Measurements from ENCODE around the gene CHST4.
"Not testable (repeated sequence)": the region's sequence is repeated elsewhere in the genome, so short reads cannot be mapped to it uniquely, and the experiment has no call there.

The CHST4 gene

GRCh38 chr16:71570144-71570543 lies 43.9 kb downstream of the CHST4 start:
- DNase-seq: no peak

- no peak for DNase-seq
Measured at GRCh38 chr16:71572497-71573116, 46.4 kb downstream of the CHST4 start.

- no peak for DNase-seq
Measured at GRCh38 chr16:71573387-71574094, 47.3 kb downstream of the CHST4 start.

- DNase-seq: no peak
Measured at GRCh38 chr16:71574702-71575101, 48.5 kb downstream of the CHST4 start.

- DNase-seq: no peak
Measured at GRCh38 chr16:71576971-71577370, 50.7 kb downstream of the CHST4 start, which contains the start of gene TAT. TSS of gene TAT (minus strand) at chr16:71577092. CDS start at chr16:71576415, 677 bp downstream.

- DNase-seq: not testable (repeated sequence)
Measured at GRCh38 chr16:71582553-71582848, 56.3 kb downstream of the CHST4 start.

GRCh38 chr16:71584543-71585317 lies 58.5 kb downstream of the CHST4 start:
- DNase-seq: no peak

GRCh38 chr16:71585318-71585703 lies 59.1 kb downstream of the CHST4 start:
- DNase-seq: no peak
